ENCODE measurements around the gene DYNC2LI1.
A peak's percentile ranks its signal among the peaks of the same experiment; 100 is the strongest.

Gene DYNC2LI1

DNA sequence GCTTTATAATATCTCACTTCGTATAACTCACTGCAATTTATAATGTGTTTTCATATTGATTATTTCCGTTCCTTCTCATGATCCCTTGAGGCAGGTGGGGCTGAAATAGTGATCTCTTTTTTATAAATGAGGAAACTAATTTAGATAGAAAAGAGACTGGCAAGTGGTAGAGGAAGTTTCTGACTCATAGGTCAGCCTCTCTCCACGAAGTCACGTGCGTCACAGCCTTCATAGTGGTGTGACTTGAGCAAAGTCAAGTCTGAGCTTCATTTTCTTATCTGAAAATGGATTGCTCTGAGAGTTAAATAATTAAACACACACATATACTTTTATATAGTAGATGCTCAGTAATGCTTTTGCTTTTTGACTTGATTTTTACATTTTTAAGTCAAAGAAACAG lies 44.9 kb downstream of the DYNC2LI1 start:
- H3K4me3 ChIP-seq (ENCODE audit: low read length): no peak overlapping the region
- H3K36me3 ChIP-seq (ENCODE audit: control insufficient read depth, insufficient read depth, low read length, severe bottlenecking): no peaks in the 10 kb centered on the region
- H3K9me3 ChIP-seq (ENCODE audit: control insufficient read depth, low read length): no peaks in the 10 kb centered on the region
- peak; percentile 22 for DNase-seq (ENCODE audit: low read depth)
- peaks cover 7% of the 10 kb centered on the region for H3K4me1 ChIP-seq (ENCODE audit: control insufficient read depth, insufficient read depth, low read length)
- no peak overlapping the region for H3K9ac ChIP-seq (ENCODE audit: low read length)
- H3K27me3 ChIP-seq (replicated peaks; ENCODE audit: control insufficient read depth, insufficient read depth, low read length): peaks cover 14% of the 10 kb centered on the region

GRCh38 chr2:43819491-43820163 lies 45.8 kb downstream of the DYNC2LI1 start:
- no peaks in the 10 kb centered on the region for H3K36me3 ChIP-seq (ENCODE audit: control insufficient read depth, insufficient read depth, low read length, severe bottlenecking)
- no peaks in the 10 kb centered on the region for H3K9me3 ChIP-seq (ENCODE audit: control insufficient read depth, low read length)
- H3K27me3 ChIP-seq (replicated peaks; ENCODE audit: control insufficient read depth, insufficient read depth, low read length): peaks cover 19% of the 10 kb centered on the region
- H3K4me1 ChIP-seq (ENCODE audit: control insufficient read depth, insufficient read depth, low read length): peaks cover 7% of the 10 kb centered on the region
- no peak for DNase-seq (ENCODE audit: low read depth)
- H3K9ac ChIP-seq (ENCODE audit: low read length): no peak overlapping the region
- H3K4me3 ChIP-seq (ENCODE audit: low read length): no peak overlapping the region

DNA sequence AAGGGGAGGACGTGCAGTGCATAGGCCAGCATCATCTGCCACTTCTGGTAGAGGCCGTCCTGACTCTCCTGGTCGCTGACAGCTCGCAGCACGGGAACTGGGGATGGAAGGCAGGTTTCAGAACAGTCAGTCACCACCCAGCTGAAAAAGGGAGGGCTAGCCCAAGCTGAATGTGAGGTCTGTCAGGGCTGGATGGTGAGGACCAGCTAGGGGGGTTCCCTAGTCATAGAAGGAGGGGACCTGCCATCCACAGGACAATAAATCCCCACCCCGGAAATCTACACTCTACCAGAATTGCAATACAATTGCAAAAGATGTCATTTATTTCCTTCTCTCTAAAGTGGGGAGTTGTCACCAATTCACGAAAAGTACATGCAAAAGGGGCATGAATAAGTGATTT lies 49.0 kb downstream of the DYNC2LI1 start:
- Histone ChIP-seq H3K9ac (ENCODE audit: low read length) (no peak overlapping the region), H3K9me3 (ENCODE audit: control insufficient read depth, low read length) (no peaks in the 10 kb centered on the region), H3K27me3 (replicated peaks; ENCODE audit: control insufficient read depth, insufficient read depth, low read length) (peaks cover 28% of the 10 kb centered on the region), H3K4me3 (ENCODE audit: low read length) (no peak overlapping the region), H3K4me1 (ENCODE audit: control insufficient read depth, insufficient read depth, low read length) (peaks cover 7% of the 10 kb centered on the region), H3K36me3 (ENCODE audit: control insufficient read depth, insufficient read depth, low read length, severe bottlenecking) (no peaks in the 10 kb centered on the region)
- no peak for DNase-seq (ENCODE audit: low read depth)

DNA sequence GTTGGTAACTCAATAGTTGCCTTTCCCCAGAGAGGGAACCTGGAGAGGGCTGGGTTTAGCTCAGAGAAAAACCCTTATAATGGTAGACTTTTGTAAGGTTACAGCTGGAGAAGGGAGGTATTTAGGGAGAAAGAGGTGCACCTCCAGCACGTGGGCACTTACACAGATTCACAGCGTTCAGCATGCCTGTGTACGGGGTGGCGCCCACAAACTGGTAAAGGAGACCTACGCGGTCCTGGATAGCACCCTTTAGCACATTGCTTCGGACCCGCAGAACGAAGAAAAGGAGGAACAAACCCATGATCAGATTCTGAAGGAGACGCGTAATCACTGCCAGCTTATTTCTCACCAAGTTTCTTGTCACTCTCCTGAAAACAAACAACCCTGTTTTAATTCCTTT lies 49.9 kb downstream of the DYNC2LI1 start:
- Histone ChIP-seq H3K4me3 (ENCODE audit: low read length) (no peak overlapping the region), H3K27me3 (replicated peaks; ENCODE audit: control insufficient read depth, insufficient read depth, low read length) (peaks cover 28% of the 10 kb centered on the region), H3K4me1 (ENCODE audit: control insufficient read depth, insufficient read depth, low read length) (peaks cover 3% of the 10 kb centered on the region), H3K9ac (ENCODE audit: low read length) (no peak overlapping the region), H3K9me3 (ENCODE audit: control insufficient read depth, low read length) (no peaks in the 10 kb centered on the region), H3K36me3 (ENCODE audit: control insufficient read depth, insufficient read depth, low read length, severe bottlenecking) (no peaks in the 10 kb centered on the region)
- no peak for DNase-seq (ENCODE audit: low read depth)

DNA sequence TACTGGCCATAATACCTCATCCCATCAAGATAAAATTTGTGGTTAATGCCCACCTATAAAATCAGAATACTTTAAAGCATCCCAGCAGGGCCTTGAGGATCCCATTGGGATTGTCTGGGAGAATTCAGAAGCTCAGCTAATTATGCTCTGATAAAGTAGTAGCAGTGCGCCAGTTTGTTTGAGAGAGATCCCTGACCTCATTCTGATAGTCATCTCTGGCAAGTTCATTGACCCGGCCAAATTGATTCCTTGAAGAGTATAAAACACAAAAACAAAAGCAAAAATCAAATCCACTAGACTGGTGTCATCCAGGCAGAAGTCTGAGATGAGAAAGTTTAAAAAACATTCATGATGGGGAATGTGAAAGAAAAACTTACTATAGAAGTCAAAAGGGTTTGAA lies 50.7 kb downstream of the DYNC2LI1 start:
- no peaks in the 10 kb centered on the region for H3K4me1 ChIP-seq (ENCODE audit: control insufficient read depth, insufficient read depth, low read length)

DNA sequence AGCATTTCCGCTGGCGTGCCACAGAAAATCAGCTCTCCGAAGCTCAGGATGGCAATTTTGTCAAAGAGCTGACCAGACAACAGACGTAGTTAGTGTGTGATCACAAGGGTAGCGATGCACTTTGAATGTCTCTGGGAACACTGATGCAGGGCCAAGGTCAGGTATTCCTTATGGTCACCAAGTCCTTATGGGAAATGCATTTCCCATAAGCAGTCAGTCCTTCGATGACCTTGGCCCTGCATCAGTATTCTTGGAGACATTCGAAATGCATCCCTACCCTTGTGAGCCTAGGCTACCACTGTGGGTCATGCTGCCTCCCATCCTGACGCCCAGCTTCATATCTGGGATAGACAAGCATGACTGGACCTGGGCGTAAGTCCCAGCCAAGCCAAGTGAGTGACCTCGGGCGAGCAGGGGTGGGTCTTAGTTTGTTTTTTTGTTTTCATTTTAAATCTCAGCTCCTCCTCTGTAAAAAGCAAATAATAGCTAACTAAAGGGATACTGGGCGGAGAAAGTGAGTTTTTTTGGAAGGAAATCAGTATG lies 51.2 kb downstream of the DYNC2LI1 start:
- Histone ChIP-seq H3K36me3 (ENCODE audit: control insufficient read depth, insufficient read depth, low read length, severe bottlenecking) (no peaks in the 10 kb centered on the region), H3K4me3 (ENCODE audit: low read length) (no peak overlapping the region), H3K27me3 (replicated peaks; ENCODE audit: control insufficient read depth, insufficient read depth, low read length) (peaks cover 35% of the 10 kb centered on the region), H3K4me1 (ENCODE audit: control insufficient read depth, insufficient read depth, low read length) (no peaks in the 10 kb centered on the region), H3K9ac (ENCODE audit: low read length) (no peak overlapping the region), H3K9me3 (ENCODE audit: control insufficient read depth, low read length) (no peaks in the 10 kb centered on the region)
- no peak for DNase-seq (ENCODE audit: low read depth)

More for the DNA sequence above, 50.7 kb downstream of the DYNC2LI1 start:
- H3K36me3 ChIP-seq (ENCODE audit: control insufficient read depth, insufficient read depth, low read length, severe bottlenecking): no peaks in the 10 kb centered on the region
- H3K9me3 ChIP-seq (ENCODE audit: control insufficient read depth, low read length): no peaks in the 10 kb centered on the region
- peaks cover 30% of the 10 kb centered on the region for H3K27me3 ChIP-seq (replicated peaks; ENCODE audit: control insufficient read depth, insufficient read depth, low read length)
- no peak overlapping the region for H3K9ac ChIP-seq (ENCODE audit: low read length)
- H3K4me3 ChIP-seq (ENCODE audit: low read length): no peak overlapping the region
- DNase-seq (ENCODE audit: low read depth): no peak

GRCh38 chr2:43825841-43826240 lies 52.0 kb downstream of the DYNC2LI1 start:
- no peaks in the 10 kb centered on the region for H3K36me3 ChIP-seq (ENCODE audit: control insufficient read depth, insufficient read depth, low read length, severe bottlenecking)
- H3K9ac ChIP-seq (ENCODE audit: low read length): no peak overlapping the region
- DNase-seq (ENCODE audit: low read depth): no peak
- H3K9me3 ChIP-seq (ENCODE audit: control insufficient read depth, low read length): no peaks in the 10 kb centered on the region
- H3K27me3 ChIP-seq (replicated peaks; ENCODE audit: control insufficient read depth, insufficient read depth, low read length): peaks cover 43% of the 10 kb centered on the region
- no peak overlapping the region for H3K4me3 ChIP-seq (ENCODE audit: low read length)
- H3K4me1 ChIP-seq (ENCODE audit: control insufficient read depth, insufficient read depth, low read length): no peaks in the 10 kb centered on the region

GRCh38 chr2:43826305-43827250 lies 52.7 kb downstream of the DYNC2LI1 start:
- no peaks in the 10 kb centered on the region for H3K9me3 ChIP-seq (ENCODE audit: control insufficient read depth, low read length)
- H3K27me3 ChIP-seq (replicated peaks; ENCODE audit: control insufficient read depth, insufficient read depth, low read length): peaks cover 44% of the 10 kb centered on the region
- no peak overlapping the region for H3K9ac ChIP-seq (ENCODE audit: low read length)
- peaks cover 3% of the 10 kb centered on the region for H3K4me1 ChIP-seq (ENCODE audit: control insufficient read depth, insufficient read depth, low read length)
- H3K36me3 ChIP-seq (ENCODE audit: control insufficient read depth, insufficient read depth, low read length, severe bottlenecking): no peaks in the 10 kb centered on the region
- DNase-seq (ENCODE audit: low read depth): no peak
- H3K4me3 ChIP-seq (ENCODE audit: low read length): no peak overlapping the region

DNA sequence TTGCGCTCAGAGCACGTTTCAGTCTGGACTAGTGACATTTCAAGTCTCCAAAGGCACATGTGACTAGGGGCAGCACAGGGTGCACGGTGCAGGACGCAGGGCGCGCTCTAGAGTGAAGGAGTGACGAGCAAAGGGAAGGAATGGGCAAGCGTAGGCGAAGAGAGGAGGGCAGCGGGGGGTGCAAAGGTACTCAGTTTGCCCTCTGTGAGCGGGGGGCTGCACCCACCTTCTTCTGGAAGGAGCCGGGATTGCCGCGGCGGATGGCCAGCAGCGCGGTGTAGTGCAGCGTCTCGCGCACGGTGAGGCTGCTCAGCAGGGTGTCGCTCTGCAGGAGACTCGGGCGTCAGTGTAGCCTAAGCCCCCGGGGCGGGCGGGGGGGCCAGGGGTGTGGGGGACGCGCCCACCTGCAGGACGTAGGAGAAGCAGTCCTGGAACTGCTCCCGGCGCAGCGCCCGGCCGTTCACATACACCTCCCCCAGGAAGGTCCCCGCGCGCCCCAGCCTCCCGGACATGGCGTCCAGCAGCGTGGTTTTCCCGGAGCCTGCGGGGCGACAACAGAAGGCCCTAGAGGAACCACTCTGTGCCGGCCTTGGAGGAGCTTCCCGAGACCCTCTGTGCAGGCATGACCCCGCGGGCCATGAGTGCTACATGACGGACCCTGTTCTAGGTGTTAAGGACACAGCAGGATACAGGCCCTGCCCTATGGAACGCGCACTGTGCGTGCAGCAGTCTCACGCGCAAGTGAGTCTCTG lies 57.9 kb downstream of the DYNC2LI1 start:
- Histone ChIP-seq H3K9ac (ENCODE audit: low read length) (no peak overlapping the region), H3K4me3 (ENCODE audit: low read length) (peak overlapping the region; percentile 63), H3K27me3 (replicated peaks; ENCODE audit: control insufficient read depth, insufficient read depth, low read length) (peaks cover 18% of the 10 kb centered on the region), H3K4me1 (ENCODE audit: control insufficient read depth, insufficient read depth, low read length) (peaks cover 3% of the 10 kb centered on the region), H3K36me3 (ENCODE audit: control insufficient read depth, insufficient read depth, low read length, severe bottlenecking) (no peaks in the 10 kb centered on the region), H3K9me3 (ENCODE audit: control insufficient read depth, low read length) (no peaks in the 10 kb centered on the region)
- no peak for DNase-seq (ENCODE audit: low read depth)

GRCh38 chr2:43832457-43832856 lies 58.6 kb downstream of the DYNC2LI1 start:
- no peak overlapping the region for H3K4me3 ChIP-seq (ENCODE audit: low read length)
- peaks cover 18% of the 10 kb centered on the region for H3K27me3 ChIP-seq (replicated peaks; ENCODE audit: control insufficient read depth, insufficient read depth, low read length)
- no peak for DNase-seq (ENCODE audit: low read depth)

GRCh38 chr2:43837033-43837432 lies 63.2 kb downstream of the DYNC2LI1 start:
- no peak for DNase-seq (ENCODE audit: low read depth)
- no peak overlapping the region for H3K4me3 ChIP-seq (ENCODE audit: low read length)
- H3K27me3 ChIP-seq (replicated peaks; ENCODE audit: control insufficient read depth, insufficient read depth, low read length): peaks cover 17% of the 10 kb centered on the region
- H3K4me1 ChIP-seq (ENCODE audit: control insufficient read depth, insufficient read depth, low read length): no peaks in the 10 kb centered on the region
- H3K36me3 ChIP-seq (ENCODE audit: control insufficient read depth, insufficient read depth, low read length, severe bottlenecking): no peaks in the 10 kb centered on the region
- H3K9me3 ChIP-seq (ENCODE audit: control insufficient read depth, low read length): no peaks in the 10 kb centered on the region
- no peak overlapping the region for H3K9ac ChIP-seq (ENCODE audit: low read length)

More at GRCh38 chr2:43832457-43832856, 58.6 kb downstream of the DYNC2LI1 start:
- no peaks in the 10 kb centered on the region for H3K9me3 ChIP-seq (ENCODE audit: control insufficient read depth, low read length)
- H3K4me1 ChIP-seq (ENCODE audit: control insufficient read depth, insufficient read depth, low read length): peaks cover 3% of the 10 kb centered on the region
- H3K36me3 ChIP-seq (ENCODE audit: control insufficient read depth, insufficient read depth, low read length, severe bottlenecking): no peaks in the 10 kb centered on the region
- no peak overlapping the region for H3K9ac ChIP-seq (ENCODE audit: low read length)

Measured in adipocyte (in vitro differentiated cells).